Trophoblast cell (in vitro differentiated cells and primary cell): Measurements from ENCODE around the gene XAB2.

Source experiments
- DNase-seq, 2 donors: peaks; one replicate each; pipeline ENCODE4 v3.0.0-alpha.2; 2016
- H2AFZ ChIP-seq: 2 replicates; pipeline ENCODE4 v1.6.1; 2013; ENCODE audit warnings: low read length, moderate library complexity, mild to moderate bottlenecking; ENCODE audit not compliant: insufficient read depth, poor library complexity
- H2AK5ac ChIP-seq: 2 replicates; pipeline ENCODE4 v1.6.1; 2013; ENCODE audit warnings: mild to moderate bottlenecking, low read length
- H2BK120ac ChIP-seq: 2 replicates; pipeline ENCODE4 v1.6.1; 2013; ENCODE audit warnings: low read length, mild to moderate bottlenecking, moderate library complexity; ENCODE audit not compliant: insufficient read depth, poor library complexity
- H2BK12ac ChIP-seq: 2 replicates; pipeline ENCODE4 v1.6.1; 2013; ENCODE audit warnings: mild to moderate bottlenecking, low read length, moderate library complexity
- H2BK5ac ChIP-seq: 2 replicates; pipeline ENCODE4 v1.6.1; 2013; ENCODE audit warnings: low read length, low read depth, moderate library complexity, mild to moderate bottlenecking; ENCODE audit not compliant: poor library complexity
- H3K14ac ChIP-seq: 2 replicates; pipeline ENCODE4 v1.6.1; 2013; ENCODE audit warnings: mild to moderate bottlenecking, low read length
- H3K18ac ChIP-seq: 2 replicates; pipeline ENCODE4 v1.6.1; 2013; ENCODE audit warnings: mild to moderate bottlenecking, low read length
- H3K23ac ChIP-seq: 2 replicates; pipeline ENCODE4 v1.6.1; 2013; ENCODE audit warnings: low read length
- H3K27ac ChIP-seq: 2 replicates; pipeline ENCODE4 v1.5.1; 2013; ENCODE audit warnings: low read depth, mild to moderate bottlenecking, inconsistent platforms, low read length, moderate library complexity
- H3K27me3 ChIP-seq: 2 replicates; pipeline ENCODE4 v1.6.1; 2013; ENCODE audit warnings: inconsistent platforms, mild to moderate bottlenecking, low read length, moderate library complexity; ENCODE audit not compliant: insufficient read depth
- H3K36me3 ChIP-seq, 2 experiments: 1 replicate in 1 of 2; 2 replicates in 1 of 2; pipeline ENCODE4 v1.6.1; 2013; ENCODE audit warnings: low read length in 2 of 2, mild to moderate bottlenecking in 2 of 2, moderate library complexity in 1 of 2; ENCODE audit not compliant: insufficient read depth in 2 of 2, control insufficient read depth in 1 of 2
- H3K4ac ChIP-seq: 2 replicates; pipeline ENCODE4 v1.6.1; 2013; ENCODE audit warnings: low read depth, mild to moderate bottlenecking, low read length, moderate library complexity
- H3K4me1 ChIP-seq, 2 experiments: 1 replicate in 1 of 2; 2 replicates in 1 of 2; pipeline ENCODE4 v1.6.1; 2013; ENCODE audit warnings: low read length in 2 of 2, mild to moderate bottlenecking in 2 of 2, moderate library complexity in 1 of 2; ENCODE audit not compliant: insufficient read depth in 2 of 2, control insufficient read depth in 1 of 2
- H3K4me2 ChIP-seq: 2 replicates; pipeline ENCODE4 v1.6.1; 2013; ENCODE audit warnings: inconsistent platforms, mild to moderate bottlenecking, low read length, moderate library complexity
- H3K4me3 ChIP-seq: 2 replicates; pipeline ENCODE4 v1.5.1; 2013; ENCODE audit warnings: mild to moderate bottlenecking, low read depth, low read length, inconsistent platforms
- H3K79me1 ChIP-seq: one replicate; pipeline ENCODE4 v1.6.1; 2013; ENCODE audit warnings: low read length
- H3K79me2 ChIP-seq: 2 replicates; pipeline ENCODE4 v1.6.1; 2013; ENCODE audit warnings: low read length, mild to moderate bottlenecking; ENCODE audit not compliant: control insufficient read depth, insufficient read depth, poor library complexity
- H3K9ac ChIP-seq: 2 replicates; pipeline ENCODE4 v1.6.1; 2013; ENCODE audit warnings: mild to moderate bottlenecking, low read length
- H3K9me3 ChIP-seq: 2 replicates; pipeline ENCODE4 v1.6.1; 2013; ENCODE audit warnings: low read depth, mild to moderate bottlenecking, control low read depth, inconsistent platforms, low read length; ENCODE audit not compliant: insufficient read depth
- H4K12ac ChIP-seq: 2 replicates; pipeline ENCODE4 v1.6.1; 2013; ENCODE audit warnings: low read depth, mild to moderate bottlenecking, low read length, moderate library complexity
- H4K8ac ChIP-seq: 2 replicates; pipeline ENCODE4 v1.6.1; 2013; ENCODE audit warnings: low read depth, mild to moderate bottlenecking, low read length, moderate library complexity
- H4K91ac ChIP-seq: one replicate; pipeline ENCODE4 v1.6.1; 2013; ENCODE audit warnings: low read depth, mild to moderate bottlenecking, low read length, moderate library complexity
- WGBS: extraction: QIAGEN DNeasy Blood & Tissue Kit; methylation state at CpG from one replicate; pipeline ENCODE4 v1.1.7; 2013; ENCODE audit warnings: missing lambda C conversion rate; ENCODE audit not compliant: insufficient read length, insufficient coverage; ENCODE audit errors: extremely low coverage; 5-methylcytosine and 5-hydroxymethylcytosine counted together

XAB2 gene

GRCh38 chr19:7662657-7663056 is 33.3 kb upstream of the XAB2 start:
- no peaks in the 10 kb centered on the region for H3K36me3 ChIP-seq
- H4K8ac ChIP-seq = no peak overlapping the region
- no peaks in the 10 kb centered on the region for H3K27me3 ChIP-seq
- no peak overlapping the region for H2AK5ac ChIP-seq
- no peak overlapping the region for H3K27ac ChIP-seq
- no peak overlapping the region for H2BK12ac ChIP-seq
- H3K23ac ChIP-seq = no peak overlapping the region
- no peaks in the 10 kb centered on the region for H3K4me1 ChIP-seq
- H3K4ac ChIP-seq = no peak overlapping the region
- H4K91ac ChIP-seq = no peak overlapping the region
- no CpG with 5 or more reads among the region's 14 CpGs for WGBS
- no peaks in the 10 kb centered on the region for H3K9me3 ChIP-seq
- no peak for DNase-seq
- no peak overlapping the region for H3K4me3 ChIP-seq
- no peak overlapping the region for H2AFZ ChIP-seq
- no peak overlapping the region for H2BK120ac ChIP-seq
- H3K79me1 ChIP-seq = no peaks in the 10 kb centered on the region
- H3K14ac ChIP-seq = no peak overlapping the region
- no peak overlapping the region for H3K18ac ChIP-seq
- no peak overlapping the region for H2BK5ac ChIP-seq
- H3K4me2 ChIP-seq = no peak overlapping the region
- no peak overlapping the region for H3K9ac ChIP-seq
- no peaks in the 10 kb centered on the region for H3K79me2 ChIP-seq
- no peak overlapping the region for H4K12ac ChIP-seq

- no CpG with 5 or more reads among the region's 8 CpGs for WGBS
- H4K12ac ChIP-seq = no peak overlapping the region
Measured at GRCh38 chr19:7661744-7662538, 32.6 kb upstream of the XAB2 start.

GRCh38 chr19:7658219-7658686 is 28.9 kb upstream of the XAB2 start:
- H3K4me1 ChIP-seq = no peaks in the 10 kb centered on the region
- no peak overlapping the region for H4K12ac ChIP-seq
- no peak for DNase-seq
- no peak overlapping the region for H2BK120ac ChIP-seq
- H3K79me2 ChIP-seq = no peaks in the 10 kb centered on the region
- H3K9ac ChIP-seq = no peak overlapping the region
- H3K4me3 ChIP-seq = no peak overlapping the region
- H3K27me3 ChIP-seq = no peaks in the 10 kb centered on the region
- WGBS = no CpG with 5 or more reads among the region's 9 CpGs
- H3K18ac ChIP-seq = no peak overlapping the region
- no peak overlapping the region for H3K14ac ChIP-seq
- no peak overlapping the region for H3K27ac ChIP-seq
- no peak overlapping the region for H2BK12ac ChIP-seq
- no peaks in the 10 kb centered on the region for H3K9me3 ChIP-seq
- H3K79me1 ChIP-seq = no peaks in the 10 kb centered on the region
- H2AFZ ChIP-seq = no peak overlapping the region
- H3K4ac ChIP-seq = no peak overlapping the region
- no peak overlapping the region for H4K8ac ChIP-seq
- H3K23ac ChIP-seq = no peak overlapping the region
- no peak overlapping the region for H2BK5ac ChIP-seq
- no peak overlapping the region for H4K91ac ChIP-seq
- H2AK5ac ChIP-seq = no peak overlapping the region
- H3K4me2 ChIP-seq = no peak overlapping the region
- H3K36me3 ChIP-seq = no peaks in the 10 kb centered on the region

More at GRCh38 chr19:7661744-7662538, 32.6 kb upstream of the XAB2 start:
- H4K91ac ChIP-seq = no peak overlapping the region
- H3K23ac ChIP-seq = no peak overlapping the region
- no peaks in the 10 kb centered on the region for H3K27me3 ChIP-seq
- H4K8ac ChIP-seq = no peak overlapping the region
- no peak overlapping the region for H2BK5ac ChIP-seq
- no peak overlapping the region for H3K18ac ChIP-seq
- no peak overlapping the region for H3K27ac ChIP-seq
- H3K9ac ChIP-seq = no peak overlapping the region
- H3K79me2 ChIP-seq = no peaks in the 10 kb centered on the region
- H3K4me2 ChIP-seq = no peak overlapping the region
- H3K79me1 ChIP-seq = no peaks in the 10 kb centered on the region
- no peak for DNase-seq
- no peak overlapping the region for H2BK12ac ChIP-seq
- H3K4me3 ChIP-seq = no peak overlapping the region
- no peak overlapping the region for H2AK5ac ChIP-seq
- no peak overlapping the region for H3K4ac ChIP-seq
- H3K36me3 ChIP-seq = no peaks in the 10 kb centered on the region
- no peak overlapping the region for H3K14ac ChIP-seq
- no peak overlapping the region for H2BK120ac ChIP-seq
- H2AFZ ChIP-seq = no peak overlapping the region
- no peaks in the 10 kb centered on the region for H3K9me3 ChIP-seq
- H3K4me1 ChIP-seq = no peaks in the 10 kb centered on the region

GRCh38 chr19:7657131-7657751 is 27.9 kb upstream of the XAB2 start:
- H3K4ac ChIP-seq = no peak overlapping the region
- no CpG with 5 or more reads among the region's 14 CpGs for WGBS
- H3K4me2 ChIP-seq = no peak overlapping the region
- H2AFZ ChIP-seq = no peak overlapping the region
- H4K8ac ChIP-seq = no peak overlapping the region
- H3K36me3 ChIP-seq = no peaks in the 10 kb centered on the region
- no peak overlapping the region for H4K91ac ChIP-seq
- H3K18ac ChIP-seq = no peak overlapping the region
- no peak overlapping the region for H2BK5ac ChIP-seq
- no peak overlapping the region for H2AK5ac ChIP-seq
- H2BK120ac ChIP-seq = no peak overlapping the region
- DNase-seq = peak; percentile 35 to 49
- no peaks in the 10 kb centered on the region for H3K9me3 ChIP-seq
- no peak overlapping the region for H3K14ac ChIP-seq
- H3K79me1 ChIP-seq = no peaks in the 10 kb centered on the region
- no peak overlapping the region for H3K9ac ChIP-seq
- H2BK12ac ChIP-seq = no peak overlapping the region
- H4K12ac ChIP-seq = no peak overlapping the region
- H3K27ac ChIP-seq = no peak overlapping the region
- peaks cover 1 to 2% of the 10 kb centered on the region in 2 experiments for H3K4me1 ChIP-seq
- H3K23ac ChIP-seq = no peak overlapping the region
- no peak overlapping the region for H3K4me3 ChIP-seq
- H3K79me2 ChIP-seq = no peaks in the 10 kb centered on the region
- no peaks in the 10 kb centered on the region for H3K27me3 ChIP-seq
